GM08714 (cell line): Measurements from ENCODE around the gene ANAPC7.
"Not testable (repeated sequence)": the region's sequence is repeated elsewhere in the genome, so short reads cannot be mapped to it uniquely, and the experiment has no call there.

Experiments used
- H3K4me3 ChIP-seq: fragments of 200-500 bp; sonication (Bioruptor generic); 2 replicates; pipeline ENCODE4 v1.5.1; 2014; ENCODE audit warnings: mild to moderate bottlenecking, low read length, inconsistent platforms
- ZNF274 ChIP-seq: IDR thresholded peaks from 2 replicates; pipeline ENCODE4 v1.6.1; 2012; ENCODE audit warnings: mild to moderate bottlenecking, low read depth, low read length

The ANAPC7 gene

DNA sequence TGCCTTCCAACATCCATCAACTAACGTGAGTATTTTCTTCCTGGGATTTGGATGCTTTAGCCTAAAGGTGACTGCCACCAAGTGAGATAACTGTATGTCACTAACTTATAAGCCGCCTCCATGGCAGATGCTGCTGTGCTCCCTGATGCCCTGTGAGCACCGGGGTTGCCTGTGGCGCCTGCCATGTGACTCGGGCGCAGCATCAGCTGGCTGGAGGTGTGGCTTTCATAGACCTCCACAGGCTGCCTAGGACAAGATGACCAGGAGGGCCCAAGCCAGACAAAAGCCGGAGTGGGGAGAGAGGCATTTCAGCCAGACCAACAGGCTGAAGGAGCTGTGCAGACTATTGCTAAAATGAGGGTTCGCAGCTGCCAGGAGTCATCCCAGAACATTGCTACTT is 55.7 kb downstream of the ANAPC7 start:
- H3K4me3 ChIP-seq = no peak overlapping the region
- TF ChIP-seq ZNF274 = no peak

DNA sequence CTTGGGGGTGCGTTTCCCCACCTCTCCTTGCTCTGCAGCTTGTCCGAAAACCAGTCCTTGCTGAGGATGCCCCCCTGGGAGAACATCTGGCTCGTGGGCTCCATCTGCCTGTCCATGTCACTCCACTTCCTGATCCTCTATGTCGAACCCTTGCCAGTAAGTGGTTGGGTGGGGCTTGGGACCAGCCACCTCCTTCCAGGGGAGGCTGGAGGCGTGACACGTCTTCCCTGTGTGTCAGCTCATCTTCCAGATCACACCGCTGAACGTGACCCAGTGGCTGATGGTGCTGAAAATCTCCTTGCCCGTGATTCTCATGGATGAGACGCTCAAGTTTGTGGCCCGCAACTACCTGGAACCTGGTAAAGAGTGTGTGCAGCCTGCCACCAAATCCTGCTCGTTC is 57.5 kb downstream of the ANAPC7 start:
- TF ChIP-seq ZNF274 = no peak
- H3K4me3 ChIP-seq = no peak overlapping the region

DNA sequence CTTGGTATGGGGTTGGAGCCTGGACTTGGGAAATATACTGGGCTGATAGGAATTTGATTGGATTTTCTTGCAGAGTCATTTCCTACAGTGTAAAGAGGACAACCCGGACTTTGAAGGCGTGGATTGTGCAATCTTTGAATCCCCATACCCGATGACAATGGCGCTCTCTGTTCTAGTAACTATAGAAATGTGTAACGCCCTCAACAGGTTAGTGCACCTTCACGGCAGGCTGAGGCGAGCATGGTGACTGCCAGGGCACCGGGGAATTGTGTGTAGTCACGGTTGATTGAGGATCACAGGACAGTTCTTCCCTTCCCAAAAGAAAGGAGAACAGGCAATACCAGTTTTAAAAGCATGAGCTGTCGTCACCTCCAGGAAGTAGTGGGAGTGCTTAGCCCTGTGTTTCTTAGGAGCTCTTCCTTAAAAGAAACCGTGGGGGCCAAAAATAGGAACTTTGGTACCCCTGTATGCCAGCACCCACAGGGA is 58.3 kb downstream of the ANAPC7 start:
- H3K4me3 ChIP-seq = no peak overlapping the region
- TF ChIP-seq ZNF274 = no peak

DNA sequence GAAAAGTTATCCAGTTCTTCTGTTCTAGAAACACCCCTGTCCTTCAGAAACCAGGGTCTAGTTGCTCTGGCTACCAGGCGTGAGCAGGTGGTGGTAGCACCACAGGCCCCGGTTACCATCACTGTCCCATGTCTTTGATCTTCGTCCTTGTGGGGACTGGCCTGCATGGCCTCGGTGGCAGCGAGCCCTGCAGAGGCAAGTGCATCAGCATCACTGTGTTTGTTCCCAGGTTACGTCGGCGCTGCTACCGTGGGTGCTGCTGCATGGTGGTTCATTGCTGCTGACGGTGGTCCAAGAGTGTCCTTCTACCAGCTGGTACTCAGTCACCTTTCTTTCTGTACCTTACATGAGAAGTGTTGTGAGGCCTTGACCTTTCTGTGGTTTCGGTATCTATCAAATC is 58.9 kb downstream of the ANAPC7 start:
- H3K4me3 ChIP-seq = no peak overlapping the region
- TF ChIP-seq ZNF274 = no peak

DNA sequence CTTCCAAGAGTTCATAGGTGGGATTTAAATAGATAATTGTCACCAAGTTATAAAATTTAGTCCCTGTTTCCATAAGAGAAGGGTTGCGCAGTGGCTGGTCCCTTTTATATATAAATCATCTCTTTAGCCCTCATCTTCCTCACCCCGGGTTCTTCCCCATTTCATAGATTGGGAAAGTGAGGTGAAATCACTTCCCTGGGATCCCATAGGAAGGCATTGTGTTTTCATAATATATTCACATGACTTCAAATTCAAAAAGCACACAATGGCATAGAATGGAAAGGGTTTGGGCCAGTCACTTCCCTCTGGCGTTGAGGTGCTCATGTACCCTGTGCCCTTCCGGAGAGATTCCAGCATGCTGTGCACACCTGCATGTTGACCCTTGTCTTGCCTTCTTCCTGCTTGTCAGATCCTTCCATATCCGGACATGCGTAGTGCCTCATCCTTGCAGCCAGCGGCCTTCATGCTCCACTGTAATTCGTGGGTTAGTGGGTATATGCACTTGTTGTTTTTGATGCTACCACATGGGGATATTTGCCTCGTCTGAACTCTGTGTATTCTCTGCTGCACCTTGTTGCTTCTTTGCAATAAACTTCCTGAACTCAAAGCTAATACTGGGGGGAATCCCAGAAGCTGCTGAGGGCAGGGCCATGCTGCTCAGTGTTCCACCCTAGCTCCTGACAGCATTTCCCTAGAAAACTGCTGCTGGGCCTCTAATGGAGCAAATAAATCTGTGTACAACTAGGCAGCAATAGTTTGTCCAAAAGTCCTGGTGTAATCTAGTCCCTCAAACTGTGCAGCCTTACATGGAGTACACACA is 59.6 kb downstream of the ANAPC7 start:
- H3K4me3 ChIP-seq = no peak overlapping the region
- no peak for TF ChIP-seq ZNF274

DNA sequence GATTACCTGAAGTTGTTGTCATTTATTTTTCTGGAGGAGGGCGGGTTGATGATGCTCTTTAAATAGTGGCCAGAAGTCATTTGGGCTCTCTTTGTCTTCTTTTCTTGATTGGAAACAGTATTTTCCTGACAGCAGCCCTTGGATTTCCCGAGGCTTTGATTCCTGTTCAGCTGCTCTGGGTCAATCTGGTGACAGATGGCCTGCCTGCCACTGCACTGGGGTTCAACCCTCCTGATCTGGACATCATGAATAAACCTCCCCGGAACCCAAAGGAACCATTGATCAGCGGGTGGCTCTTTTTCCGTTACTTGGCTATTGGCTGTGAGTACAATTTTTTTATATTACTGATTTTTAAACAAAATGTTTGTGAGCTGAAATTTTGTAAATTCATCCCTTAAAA is 60.4 kb downstream of the ANAPC7 start:
- no peak for TF ChIP-seq ZNF274

DNA sequence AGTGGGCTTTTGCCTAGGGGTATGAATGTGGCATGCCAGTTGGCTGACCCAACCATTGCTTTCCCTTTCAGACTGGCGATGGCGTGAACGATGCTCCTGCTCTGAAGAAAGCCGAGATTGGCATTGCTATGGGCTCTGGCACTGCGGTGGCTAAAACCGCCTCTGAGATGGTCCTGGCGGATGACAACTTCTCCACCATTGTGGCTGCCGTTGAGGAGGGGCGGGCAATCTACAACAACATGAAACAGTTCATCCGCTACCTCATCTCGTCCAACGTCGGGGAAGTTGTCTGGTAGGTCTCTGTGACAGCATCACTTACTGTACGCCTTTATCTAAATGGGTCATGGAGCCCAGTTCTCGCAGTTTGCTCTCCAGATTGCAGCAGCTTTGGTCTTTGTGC is 61.4 kb downstream of the ANAPC7 start:
- no peak overlapping the region for H3K4me3 ChIP-seq
- TF ChIP-seq ZNF274 = no peak

More for the DNA sequence above, 60.4 kb downstream of the ANAPC7 start:
- H3K4me3 ChIP-seq = no peak overlapping the region

DNA sequence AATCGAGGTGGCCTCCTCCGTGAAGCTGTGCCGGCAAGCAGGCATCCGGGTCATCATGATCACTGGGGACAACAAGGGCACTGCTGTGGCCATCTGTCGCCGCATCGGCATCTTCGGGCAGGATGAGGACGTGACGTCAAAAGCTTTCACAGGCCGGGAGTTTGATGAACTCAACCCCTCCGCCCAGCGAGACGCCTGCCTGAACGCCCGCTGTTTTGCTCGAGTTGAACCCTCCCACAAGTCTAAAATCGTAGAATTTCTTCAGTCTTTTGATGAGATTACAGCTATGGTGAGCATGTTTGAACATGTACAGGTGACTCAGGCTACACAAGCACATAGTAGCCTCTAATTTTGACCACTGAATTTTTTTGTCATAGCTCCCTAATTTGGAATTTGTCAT is 62.8 kb downstream of the ANAPC7 start:
- TF ChIP-seq ZNF274 = no peak

DNA sequence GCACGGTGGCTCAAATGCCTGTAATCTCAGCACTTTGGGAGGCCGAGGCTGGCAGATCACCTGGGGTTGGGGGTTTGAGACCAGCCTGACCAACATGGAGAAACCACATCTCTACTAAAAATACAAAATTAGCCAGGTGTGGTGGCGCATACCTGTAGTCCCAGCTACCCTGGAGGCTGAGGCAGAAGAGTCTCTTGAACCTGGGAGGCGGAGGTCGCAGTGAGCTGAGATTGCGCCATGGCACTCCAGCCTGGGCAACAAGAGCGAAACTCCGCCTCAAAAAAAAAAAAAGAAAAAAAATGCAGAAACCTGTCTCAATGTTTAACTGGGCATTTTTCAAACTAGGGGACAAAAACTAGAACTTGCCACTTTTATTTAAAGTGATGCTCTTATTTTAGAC is 63.2 kb downstream of the ANAPC7 start:
- not testable (repeated sequence) for H3K4me3 ChIP-seq

More for the DNA sequence above, 62.8 kb downstream of the ANAPC7 start:
- H3K4me3 ChIP-seq = no peak overlapping the region

DNA sequence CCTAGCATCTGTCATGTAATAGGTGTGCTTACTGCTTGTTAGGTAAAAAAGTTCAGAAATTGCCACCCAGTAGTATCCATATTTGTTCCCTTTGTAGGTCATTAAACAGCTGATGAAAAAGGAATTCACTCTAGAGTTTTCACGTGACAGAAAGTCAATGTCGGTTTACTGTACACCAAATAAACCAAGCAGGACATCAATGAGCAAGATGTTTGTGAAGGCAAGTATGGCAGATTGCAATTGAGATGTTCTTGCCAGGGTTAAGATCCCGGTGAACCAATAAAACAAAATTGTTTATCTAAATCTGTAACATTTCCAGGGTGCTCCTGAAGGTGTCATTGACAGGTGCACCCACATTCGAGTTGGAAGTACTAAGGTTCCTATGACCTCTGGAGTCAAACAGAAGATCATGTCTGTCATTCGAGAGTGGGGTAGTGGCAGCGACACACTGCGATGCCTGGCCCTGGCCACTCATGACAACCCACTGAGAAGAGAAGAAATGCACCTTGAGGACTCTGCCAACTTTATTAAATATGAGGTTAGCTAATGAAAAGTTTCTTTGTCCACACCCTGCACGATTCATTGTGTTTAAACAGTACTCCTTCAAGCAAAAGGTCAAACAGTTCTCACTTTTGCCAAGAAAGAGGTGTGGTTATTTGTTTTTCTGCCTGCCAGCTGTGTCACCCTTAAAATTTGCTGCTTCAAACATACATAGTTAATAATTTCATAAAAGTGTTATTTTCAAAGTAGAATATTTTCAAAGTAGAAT is 64.1 kb downstream of the ANAPC7 start:
- no peak for TF ChIP-seq ZNF274
- no peak overlapping the region for H3K4me3 ChIP-seq

DNA sequence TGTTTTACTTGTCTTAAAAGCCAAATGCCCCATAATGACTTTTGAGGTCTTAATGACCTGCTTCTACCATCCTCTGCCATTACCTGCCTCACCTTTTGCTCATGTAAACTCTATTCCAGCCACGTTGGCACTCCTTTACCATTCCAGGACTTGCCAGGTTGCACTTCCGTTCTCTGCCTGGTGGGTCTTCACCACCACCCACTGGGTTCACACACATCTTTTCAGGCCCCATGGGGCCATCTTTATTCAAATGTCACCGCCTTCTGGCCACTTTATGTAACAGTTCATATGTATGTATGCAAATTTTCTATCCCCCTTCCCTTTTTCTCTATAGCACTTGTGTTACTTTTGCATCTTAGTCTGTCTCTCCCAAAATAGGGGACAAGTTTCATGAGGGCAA is 64.8 kb downstream of the ANAPC7 start:
- no peak for TF ChIP-seq ZNF274
- H3K4me3 ChIP-seq = no peak overlapping the region

DNA sequence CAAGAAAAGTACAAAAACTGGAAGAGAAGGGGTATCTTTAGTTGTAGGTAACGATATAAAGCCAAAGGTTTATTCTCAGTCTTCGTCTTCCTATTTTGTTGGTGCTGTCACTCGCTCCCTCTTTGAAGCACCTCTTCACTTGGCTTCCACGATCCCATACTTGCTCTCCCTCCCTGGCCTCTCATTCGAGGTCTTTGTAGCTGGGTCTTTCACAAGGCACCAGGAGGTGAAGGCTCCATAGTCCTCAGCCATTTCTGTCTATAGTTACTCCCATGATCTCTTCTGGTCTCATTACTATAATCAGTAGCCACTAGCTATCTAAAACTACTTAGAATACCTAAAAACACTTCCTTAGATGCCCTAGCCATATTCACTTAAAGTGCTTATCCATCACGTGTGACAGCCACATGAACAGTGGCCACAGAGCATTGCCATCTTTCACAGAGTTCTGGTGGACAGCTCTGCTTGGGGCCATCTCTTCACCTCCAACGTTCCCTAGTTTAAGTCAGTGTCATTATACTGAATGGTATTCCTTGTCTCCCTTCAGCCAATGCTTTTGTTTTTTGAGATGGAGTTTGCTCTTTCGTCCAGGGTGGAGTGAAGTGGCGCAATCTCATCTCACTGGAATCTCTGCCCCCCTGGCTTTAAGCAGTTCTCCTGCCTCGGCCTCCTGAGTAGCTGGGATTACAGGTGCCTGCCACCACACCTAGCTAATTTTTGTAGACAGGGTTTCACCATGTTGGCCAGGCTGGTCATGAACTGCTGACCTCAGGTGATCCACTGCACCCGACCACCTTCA is 65.4 kb downstream of the ANAPC7 start:
- TF ChIP-seq ZNF274 = no peak
- no peak overlapping the region for H3K4me3 ChIP-seq

DNA sequence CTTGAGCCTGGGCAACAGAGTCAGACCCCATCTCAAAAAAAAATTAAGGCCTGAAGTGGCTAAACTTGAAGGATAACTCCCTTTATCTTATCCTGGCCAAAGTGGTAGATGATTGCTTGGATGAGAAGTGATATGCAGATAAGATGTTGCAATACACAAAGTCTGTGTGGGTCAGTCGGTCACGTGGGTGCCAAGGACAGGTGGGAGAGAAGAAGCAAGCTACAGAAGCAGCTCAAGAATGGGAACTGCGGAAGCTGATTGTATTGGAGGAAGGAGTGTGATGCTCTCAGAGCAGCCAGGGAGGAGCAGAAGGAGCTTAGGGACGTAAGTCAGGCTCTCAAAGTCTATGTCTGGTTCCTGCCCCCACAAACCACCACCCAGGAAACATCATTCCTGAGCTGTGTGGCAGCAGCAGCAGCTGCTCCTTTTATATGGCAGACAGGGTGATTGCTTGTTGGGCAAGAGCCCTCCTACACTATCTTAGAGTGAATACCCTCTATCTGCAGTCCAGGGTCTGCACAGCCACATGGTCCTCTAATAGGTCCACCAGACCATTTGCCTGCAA is 67.9 kb downstream of the ANAPC7 start:
- TF ChIP-seq ZNF274 = no peak

DNA sequence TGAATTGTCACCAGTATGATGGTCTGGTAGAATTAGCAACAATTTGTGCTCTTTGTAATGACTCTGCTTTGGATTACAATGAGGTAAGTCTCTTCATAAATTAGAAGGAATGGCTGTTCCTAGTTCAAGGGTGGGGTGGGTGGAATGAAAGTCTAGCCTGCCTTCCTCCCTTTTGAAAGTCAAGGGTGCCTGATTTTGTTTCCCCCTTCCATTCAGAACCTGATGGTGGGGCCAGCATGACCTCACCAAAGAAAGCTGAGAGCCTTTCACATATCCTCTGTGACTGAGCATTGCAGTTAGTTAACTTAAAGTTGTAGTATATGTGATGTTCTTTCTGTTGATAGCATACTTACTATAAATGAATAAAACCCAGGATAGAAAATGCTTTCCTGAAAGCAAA is 70.3 kb downstream of the ANAPC7 start:
- TF ChIP-seq ZNF274 = no peak
- H3K4me3 ChIP-seq = no peak overlapping the region

More for the DNA sequence above, 67.9 kb downstream of the ANAPC7 start:
- no peak overlapping the region for H3K4me3 ChIP-seq

DNA sequence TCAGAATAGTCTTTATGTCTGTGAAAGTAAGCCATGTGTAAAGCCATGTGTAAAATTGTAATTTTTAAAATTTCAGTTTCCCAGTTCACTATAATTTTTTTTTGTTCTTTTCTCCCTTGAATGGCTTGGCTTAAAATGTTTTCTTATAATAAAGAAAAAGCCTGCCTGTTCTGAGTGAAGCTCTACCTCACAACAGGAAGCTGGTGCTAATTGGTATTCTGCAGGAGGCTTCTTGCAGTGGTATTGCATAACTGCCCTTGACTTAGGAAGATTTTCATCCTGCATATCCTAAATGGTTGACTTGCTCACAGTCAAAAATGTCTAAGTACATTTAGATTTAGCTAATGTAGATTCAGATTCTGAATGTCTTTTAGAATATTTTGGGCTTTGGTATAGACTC is 73.0 kb downstream of the ANAPC7 start:
- no peak for TF ChIP-seq ZNF274
- H3K4me3 ChIP-seq = no peak overlapping the region
